NCI-H128 (cell line): Measurements from ENCODE around the gene TRIM36.

Experiments used
- DNase-seq: peaks from one replicate; lab custom pipeline; 2025; ENCODE audit not compliant: unreplicated experiment; lab: John Stamatoyannopoulos, UW

The TRIM36 gene

DNA sequence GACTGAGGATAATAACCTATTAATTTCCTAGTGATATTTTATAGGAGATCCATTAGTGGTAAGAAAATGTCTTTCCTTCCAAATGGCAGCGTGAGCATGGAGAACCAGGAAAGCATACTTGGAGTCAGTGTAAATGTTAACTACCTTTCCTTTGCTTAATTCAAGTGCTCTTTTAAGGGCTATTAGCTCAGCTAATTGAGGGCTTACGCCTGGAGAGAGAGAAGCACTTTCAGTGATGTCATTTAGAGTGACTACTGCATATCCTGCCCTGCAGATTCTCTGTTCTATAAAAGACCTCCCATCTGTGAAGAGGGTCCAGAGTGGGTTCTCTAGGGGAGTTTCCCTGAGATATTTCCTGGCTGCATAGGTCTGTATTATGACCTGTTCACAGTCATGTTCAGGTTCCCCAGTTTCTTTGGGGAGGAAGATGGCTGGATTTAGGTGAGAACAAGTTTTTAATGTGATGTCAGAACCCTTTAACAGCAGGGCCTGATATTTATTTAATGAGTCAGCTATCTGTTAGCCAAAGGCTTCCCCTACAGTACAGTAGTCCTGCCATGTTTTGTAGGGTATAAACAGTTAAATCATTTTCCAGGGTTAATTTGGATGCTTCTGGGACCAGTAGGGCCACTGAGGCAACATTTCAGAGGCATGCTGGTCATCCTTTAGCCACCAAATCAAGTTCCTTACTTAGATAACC lies 89.6 kb downstream of the TRIM36 start:
- DNase-seq, result no peak
